Chondrocyte (in vitro differentiated cells): Measurements from ENCODE around the gene LMF1. TPM values are rescaled to one million over a fixed set of nuclear protein-coding genes. Genes with fewer than 3 reads are reported as not detected.

Experiments
- DNase-seq: peaks from one replicate; pipeline ENCODE4 v3.0.0; 2021; ENCODE audit warnings: mixed read lengths, low spot score
- H3K27ac Mint-ChIP-seq: one replicate; pipeline ENCODE4 v1.8.0; 2021; ENCODE audit warnings: mild to moderate bottlenecking, moderate library complexity, mixed read lengths; ENCODE audit not compliant: unreplicated experiment
- H3K27me3 Mint-ChIP-seq: 2 replicates; pipeline ENCODE4 v1.8.0; 2021; ENCODE audit warnings: low read depth, mixed read lengths
- H3K36me3 Mint-ChIP-seq: 2 replicates; pipeline ENCODE4 v1.8.0; 2021; ENCODE audit warnings: low read depth, mixed read lengths
- H3K4me1 Mint-ChIP-seq: 2 replicates; pipeline ENCODE4 v1.8.0; 2021; ENCODE audit warnings: low read depth, mild to moderate bottlenecking, mixed read lengths
- H3K4me3 Mint-ChIP-seq: one replicate; pipeline ENCODE4 v1.8.0; 2021; ENCODE audit warnings: mild to moderate bottlenecking, moderate library complexity, mixed read lengths; ENCODE audit not compliant: unreplicated experiment
- H3K9me3 Mint-ChIP-seq: 2 replicates; pipeline ENCODE4 v1.8.0; 2021; ENCODE audit warnings: low read depth, mixed read lengths
- CTCF ChIP-seq: fragments of 200-600 bp; sonication (generic); IDR thresholded peaks from 2 replicates; pipeline ENCODE4 v1.5.0; 2021; ENCODE audit warnings: antibody characterized with exemption, mild to moderate bottlenecking, moderate library complexity
- total RNA-seq: library from RNA; stranded (reverse); gene quantifications from 3 replicates; pipeline ENCODE4 v1.2.1, GENCODE V29; 2021

Gene LMF1
- total RNA-seq, 1 donor from 2014 or later, result 21.6 TPM

GRCh38 chr16:828891-829290 is 141.9 kb downstream of the LMF1 start:
- no peak for DNase-seq
- H3K27me3 Mint-ChIP-seq, result peaks cover 18% of the 10 kb centered on the region
- no peaks in the 10 kb centered on the region for H3K9me3 Mint-ChIP-seq
- H3K4me1 Mint-ChIP-seq, result no peaks in the 10 kb centered on the region
- no peak for TF ChIP-seq CTCF
- no peak overlapping the region for H3K4me3 Mint-ChIP-seq
- H3K36me3 Mint-ChIP-seq, result no peaks in the 10 kb centered on the region
- no peak overlapping the region for H3K27ac Mint-ChIP-seq

GRCh38 chr16:827513-827912 is 143.3 kb downstream of the LMF1 start:
- H3K36me3 Mint-ChIP-seq, result no peaks in the 10 kb centered on the region
- no peak for DNase-seq
- H3K4me1 Mint-ChIP-seq, result no peaks in the 10 kb centered on the region
- no peak for TF ChIP-seq CTCF
- peaks cover 14% of the 10 kb centered on the region for H3K27me3 Mint-ChIP-seq
- no peaks in the 10 kb centered on the region for H3K9me3 Mint-ChIP-seq
- no peak overlapping the region for H3K4me3 Mint-ChIP-seq
- no peak overlapping the region for H3K27ac Mint-ChIP-seq

- TF ChIP-seq CTCF, result no peak
- DNase-seq, result no peak
- no peaks in the 10 kb centered on the region for H3K4me1 Mint-ChIP-seq
- no peak overlapping the region for H3K27ac Mint-ChIP-seq
- H3K36me3 Mint-ChIP-seq, result no peaks in the 10 kb centered on the region
- no peaks in the 10 kb centered on the region for H3K9me3 Mint-ChIP-seq
- no peak overlapping the region for H3K4me3 Mint-ChIP-seq
- peaks cover 24% of the 10 kb centered on the region for H3K27me3 Mint-ChIP-seq
Measured at GRCh38 chr16:825341-826061, 145.3 kb downstream of the LMF1 start.

GRCh38 chr16:824601-825000 is 146.2 kb downstream of the LMF1 start:
- Mint-ChIP-seq H3K27ac (no peak overlapping the region), H3K27me3 (peaks cover 23% of the 10 kb centered on the region), H3K36me3 (no peaks in the 10 kb centered on the region), H3K9me3 (no peaks in the 10 kb centered on the region), H3K4me1 (no peaks in the 10 kb centered on the region), H3K4me3 (no peak overlapping the region)
- TF ChIP-seq CTCF, result no peak
- no peak for DNase-seq

- Mint-ChIP-seq H3K4me1 (no peaks in the 10 kb centered on the region), H3K4me3 (no peak overlapping the region), H3K27ac (no peak overlapping the region), H3K9me3 (no peaks in the 10 kb centered on the region), H3K36me3 (no peaks in the 10 kb centered on the region), H3K27me3 (peaks cover 23% of the 10 kb centered on the region)
- no peak for DNase-seq
- no peak for TF ChIP-seq CTCF
Measured at GRCh38 chr16:824194-824593, 146.6 kb downstream of the LMF1 start.
